ENCODE results near the gene HK2.

DNA sequence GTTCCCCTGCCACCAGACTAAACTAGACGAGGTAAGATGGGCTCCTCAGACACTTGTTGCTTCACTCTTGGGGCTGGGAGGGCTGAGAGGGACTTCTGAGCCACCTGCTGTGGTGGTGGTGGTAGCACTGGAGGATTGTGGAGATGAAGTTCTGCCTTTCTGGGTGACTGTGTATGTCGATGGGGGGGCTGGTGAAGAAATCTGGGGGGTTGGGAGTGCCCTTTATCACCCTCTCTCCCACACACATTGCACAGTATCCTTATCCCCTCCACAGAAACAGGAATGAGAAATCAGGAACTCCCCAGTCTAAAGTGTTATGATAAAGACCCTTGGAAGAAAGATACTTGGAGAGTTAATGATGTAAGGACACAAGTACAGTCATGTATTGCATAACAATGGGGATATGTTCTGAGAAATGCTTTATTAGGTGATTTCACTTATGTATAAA, 38.5 kb downstream of the HK2 start:
- TF ChIP-seq CTCF (conservative IDR thresholded peaks at IDR 0.05; ENCODE audit: low read length) (no peak), EZH2phosphoT487 (IDR thresholded peaks at IDR 0.05; ENCODE audit: borderline replicate concordance) (no peak)

Measured in Loucy (cell line).